GM18861 (cell line): Measurements from ENCODE around the gene BATF.

Experiments used
- ATAC-seq: cut with Tn5 transposase; IDR thresholded peaks from one replicate; pipeline ENCODE4 v1.9.1; 2021; ENCODE audit not compliant: unreplicated experiment

BATF gene

GRCh38 chr14:75559451-75560222 is 37.4 kb downstream of the BATF start:
- ATAC-seq: peak; percentile 53

DNA sequence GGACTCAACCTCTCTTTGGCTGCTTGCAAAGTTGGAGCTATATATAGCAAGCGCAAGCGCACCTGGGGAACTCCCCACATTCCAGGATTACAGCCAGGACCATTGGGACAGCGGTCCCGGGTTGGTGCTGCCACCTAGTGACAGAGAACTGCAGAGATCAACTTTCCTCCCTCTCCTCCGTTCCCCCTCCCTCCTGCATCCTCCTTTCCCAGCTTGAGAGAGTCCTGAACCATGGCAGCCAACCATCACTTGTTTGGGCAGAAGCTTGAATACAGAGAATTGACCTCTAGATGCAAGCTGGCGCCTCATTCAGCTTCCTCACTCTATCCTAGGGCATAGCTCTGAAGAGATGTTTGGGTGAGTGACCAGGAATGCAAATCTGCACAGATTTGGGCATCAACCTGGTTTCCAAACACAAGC is 38.8 kb downstream of the BATF start:
- ATAC-seq: no peak

DNA sequence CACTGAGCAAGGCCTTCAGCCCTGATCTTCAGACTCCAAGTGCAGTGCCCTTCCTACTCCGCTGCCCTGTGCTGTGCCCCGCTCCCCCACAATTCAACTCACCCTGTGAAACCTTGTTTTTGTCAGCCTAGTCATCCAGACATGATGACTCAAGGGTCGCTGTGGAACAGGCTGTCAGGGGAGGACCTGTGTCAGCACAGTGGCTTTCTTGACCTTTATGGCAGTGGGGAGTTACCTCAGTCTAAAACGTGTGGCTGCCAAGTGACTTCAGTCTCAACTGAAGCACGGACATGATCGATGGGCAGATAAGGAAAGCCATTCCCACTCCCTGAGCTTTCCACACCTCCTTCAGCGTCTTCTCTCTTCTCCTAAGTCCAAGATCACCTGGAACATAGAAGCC is 39.8 kb downstream of the BATF start:
- ATAC-seq: no peak

DNA sequence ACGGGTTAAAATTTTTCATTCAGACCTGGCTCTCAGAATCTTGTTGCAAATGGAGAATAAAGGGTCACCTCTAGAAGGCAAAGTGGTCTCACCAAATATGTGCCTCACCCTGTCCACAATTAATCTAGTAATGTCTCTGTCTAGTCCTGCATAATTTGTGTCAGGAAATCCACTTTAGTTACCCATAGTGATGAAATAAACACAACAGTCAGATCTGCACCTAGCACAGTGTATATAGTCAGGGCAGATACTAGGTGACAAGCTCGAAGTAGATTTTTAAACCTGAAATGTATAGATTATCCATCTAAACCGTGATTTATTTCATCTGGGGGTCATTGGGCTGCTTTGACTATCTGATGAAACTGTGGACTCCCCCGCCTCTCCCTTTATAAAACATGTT is 40.2 kb downstream of the BATF start:
- ATAC-seq: no peak

- no peak for ATAC-seq
Measured at GRCh38 chr14:75563931-75564330, 41.7 kb downstream of the BATF start.

DNA sequence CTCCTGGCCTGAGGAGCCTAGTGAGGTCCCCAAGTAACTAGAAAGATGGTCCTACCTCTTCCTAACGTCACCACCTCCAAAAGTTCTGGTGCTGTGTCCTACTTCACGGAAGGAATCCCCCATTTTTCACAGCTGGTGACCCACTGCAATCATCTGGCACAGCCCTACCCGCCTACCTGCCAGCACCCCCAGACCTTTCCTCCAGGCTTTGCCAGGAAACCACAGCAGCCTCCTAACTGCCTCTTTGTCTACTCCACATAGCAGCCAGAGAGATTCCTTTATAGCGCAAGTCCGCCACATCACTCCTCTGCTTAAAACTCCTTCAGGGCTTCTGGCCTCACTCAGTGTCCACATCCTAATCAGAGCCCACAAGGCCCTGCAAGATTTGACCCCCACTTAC is 42.8 kb downstream of the BATF start:
- no peak for ATAC-seq

DNA sequence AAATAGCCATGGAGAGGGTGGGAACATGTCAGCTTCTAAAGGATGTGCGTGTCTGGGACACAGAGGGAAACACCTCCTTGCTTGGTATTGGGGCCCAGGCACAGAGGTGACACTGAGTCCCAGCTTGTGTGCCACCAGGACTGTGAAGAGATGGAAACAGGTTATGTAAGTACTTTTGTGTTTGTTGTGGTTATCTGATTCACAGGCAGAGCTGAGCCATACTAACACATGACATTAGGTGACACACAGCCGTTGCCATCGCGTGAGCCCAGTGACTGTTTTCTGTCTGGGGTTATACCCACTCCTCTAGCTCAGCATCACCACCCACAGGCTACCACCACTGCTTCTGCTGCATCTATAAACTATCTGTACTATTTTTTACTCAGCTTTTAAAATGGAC is 44.1 kb downstream of the BATF start:
- no peak for ATAC-seq

- ATAC-seq: no peak
Measured at GRCh38 chr14:75566752-75567151, 44.5 kb downstream of the BATF start.

DNA sequence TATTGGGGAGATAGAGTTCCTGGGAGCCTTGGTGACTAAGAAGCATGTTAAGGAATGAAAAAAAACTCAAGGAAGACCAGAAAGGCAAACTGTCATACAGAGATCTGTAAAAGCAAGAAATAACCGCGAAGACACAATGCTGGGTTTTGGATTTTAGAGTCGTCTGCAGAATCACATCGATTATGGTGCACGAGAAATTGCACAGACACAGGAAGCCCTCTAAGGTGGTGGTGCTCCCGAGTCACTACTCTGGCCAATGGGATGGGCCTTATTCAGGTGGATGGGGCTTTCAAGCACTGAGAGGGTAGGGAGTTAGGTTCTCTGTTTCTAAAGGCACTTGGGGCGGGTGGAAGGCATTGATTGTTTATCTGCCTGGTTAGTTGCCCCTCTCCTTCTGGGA is 45.9 kb downstream of the BATF start:
- ATAC-seq: no peak

- ATAC-seq: peak; percentile 40
Measured at GRCh38 chr14:75568791-75569190, 46.5 kb downstream of the BATF start.

DNA sequence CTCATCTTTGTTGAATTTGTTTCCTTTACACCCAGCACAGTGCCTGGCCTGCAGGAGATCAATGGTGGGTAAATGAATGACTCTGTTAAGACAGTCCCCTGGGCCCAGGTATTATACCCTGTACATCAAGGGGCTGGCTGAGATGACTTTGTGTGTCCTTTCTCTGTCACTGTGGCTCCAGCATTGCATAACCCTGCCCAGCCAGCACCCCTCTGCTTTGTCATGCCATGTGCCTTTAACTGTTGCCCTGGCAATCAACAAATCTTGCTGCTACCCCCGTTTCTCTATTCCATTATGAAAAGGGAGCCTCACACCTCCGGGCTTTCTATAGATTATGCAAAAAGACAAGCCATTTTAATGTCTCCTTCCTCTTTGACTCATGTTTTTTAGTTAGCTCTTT is 48.5 kb downstream of the BATF start:
- ATAC-seq: no peak

DNA sequence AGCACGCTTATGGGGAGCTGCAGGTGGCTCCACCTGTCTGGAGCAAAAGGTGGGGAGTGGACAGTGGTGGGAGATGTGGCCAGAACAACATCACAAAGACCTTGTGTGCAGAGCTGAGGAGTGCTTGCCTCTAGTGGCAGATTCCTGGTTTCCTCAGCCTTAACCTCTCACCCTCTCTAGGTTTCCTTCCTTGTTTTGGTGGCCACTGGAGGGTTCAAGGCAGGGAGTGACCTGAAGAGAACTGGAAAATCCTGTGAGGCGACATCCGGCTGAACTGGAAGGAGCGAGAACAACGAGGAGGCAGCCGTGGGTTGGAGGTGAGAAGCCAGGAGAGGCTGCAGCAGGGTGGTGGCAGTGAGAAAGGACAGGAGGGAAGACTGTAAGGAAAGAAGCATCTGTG is 49.8 kb downstream of the BATF start:
- ATAC-seq: no peak

DNA sequence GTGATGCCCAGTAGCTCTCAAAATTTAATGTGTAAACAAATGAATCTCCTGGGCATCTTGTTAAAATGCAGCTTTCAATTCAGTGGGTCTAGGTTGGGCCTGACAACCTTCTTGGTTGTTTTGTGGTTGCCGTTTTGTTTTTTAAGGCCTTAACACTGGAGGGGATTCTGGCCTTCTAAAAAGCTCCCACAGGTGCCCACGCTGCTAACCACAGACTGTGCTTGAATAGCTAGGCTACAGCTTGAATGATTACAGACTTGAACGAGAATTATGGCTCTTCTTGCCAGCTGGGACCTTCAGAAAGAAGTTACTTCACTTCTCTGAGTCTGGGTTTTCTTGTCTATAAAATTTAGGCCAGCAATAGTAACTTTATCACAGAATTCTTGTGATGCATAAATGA is 54.8 kb downstream of the BATF start:
- ATAC-seq: no peak

- ATAC-seq: peak; percentile 49
Measured at GRCh38 chr14:75577729-75578101, 55.4 kb downstream of the BATF start.

DNA sequence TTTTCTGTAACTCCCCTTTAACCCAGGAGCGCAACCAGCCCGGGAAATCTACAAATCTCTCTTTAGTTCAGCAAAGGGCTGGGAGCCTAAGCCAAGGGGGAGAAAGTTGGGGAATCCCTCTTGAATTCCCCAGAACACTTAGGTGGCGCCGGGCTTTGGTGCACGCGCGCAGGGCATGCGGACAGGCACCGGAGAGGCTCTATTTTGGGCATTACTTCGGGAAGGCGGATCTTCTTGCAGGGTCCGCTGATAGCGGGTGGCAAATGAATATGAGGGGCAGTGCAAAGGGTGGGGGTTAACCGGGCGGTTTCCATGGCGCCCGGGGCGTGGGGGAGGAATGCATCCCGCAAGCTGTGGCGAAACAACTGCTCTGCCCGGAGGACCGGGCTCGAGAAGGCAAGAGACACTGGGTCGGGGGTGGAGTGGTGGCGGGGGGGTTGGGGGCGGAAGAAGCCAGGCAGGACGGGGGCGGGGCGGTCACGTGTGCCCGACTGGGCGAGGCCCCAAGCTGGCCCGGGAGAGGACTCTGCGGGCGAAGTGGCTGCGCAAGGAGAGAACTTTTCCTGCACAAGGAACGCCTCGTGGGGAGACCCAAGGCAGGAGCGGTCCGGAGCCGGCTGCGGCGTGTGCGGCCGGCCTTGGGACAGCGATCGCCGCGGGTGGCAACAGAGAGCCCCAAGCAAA is 56.0 kb downstream of the BATF start, which contains the start of gene FLVCR2:
Gene FLVCR2 (plus strand): TSS at position 519 of the 684 bp plus-strand sequence. CDS start 353 bp downstream, outside the sequence.
- ATAC-seq: no peak

DNA sequence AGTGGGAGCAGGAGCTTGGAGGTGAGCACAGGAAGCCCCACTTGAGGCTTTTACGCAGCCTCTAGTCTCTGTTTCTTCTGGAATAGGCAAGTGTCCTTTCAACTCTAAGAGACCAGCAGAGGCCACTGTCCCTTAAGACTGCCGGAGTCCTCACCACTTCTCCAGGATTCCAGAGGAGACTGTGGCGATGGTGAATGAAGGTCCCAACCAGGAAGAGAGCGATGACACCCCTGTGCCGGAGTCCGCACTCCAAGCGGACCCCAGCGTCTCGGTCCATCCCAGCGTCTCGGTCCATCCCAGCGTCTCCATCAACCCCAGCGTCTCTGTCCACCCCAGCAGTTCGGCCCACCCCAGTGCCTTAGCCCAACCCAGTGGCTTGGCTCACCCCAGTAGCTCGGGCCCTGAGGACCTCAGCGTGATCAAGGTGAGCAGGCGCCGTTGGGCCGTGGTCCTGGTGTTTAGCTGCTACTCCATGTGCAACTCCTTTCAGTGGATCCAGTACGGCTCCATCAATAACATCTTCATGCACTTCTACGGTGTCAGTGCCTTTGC is 56.6 kb downstream of the BATF start:
- no peak for ATAC-seq

GRCh38 chr14:75579338-75579864 is 57.1 kb downstream of the BATF start:
- ATAC-seq: no peak

DNA sequence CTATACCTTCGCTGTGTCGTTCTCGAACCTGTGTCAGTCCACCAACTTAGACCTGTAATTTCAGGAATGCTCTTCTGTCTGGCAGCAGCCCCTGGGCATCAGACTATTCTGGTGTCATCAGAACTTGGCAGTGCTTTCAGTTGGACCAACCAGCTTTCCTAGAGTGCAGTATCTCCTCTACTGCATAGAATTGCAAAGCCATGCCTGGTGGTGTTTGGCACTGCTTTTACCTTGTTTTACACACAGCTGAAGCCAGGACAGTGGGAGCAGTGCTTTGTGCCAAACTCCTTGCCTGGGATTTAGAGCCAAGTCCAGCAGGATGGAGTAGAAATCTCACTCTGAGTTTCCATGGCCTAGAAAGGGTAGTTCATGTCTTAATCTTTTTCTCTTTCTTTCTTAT is 57.6 kb downstream of the BATF start:
- ATAC-seq: no peak

GRCh38 chr14:75587388-75587787 is 65.1 kb downstream of the BATF start:
- ATAC-seq: no peak

DNA sequence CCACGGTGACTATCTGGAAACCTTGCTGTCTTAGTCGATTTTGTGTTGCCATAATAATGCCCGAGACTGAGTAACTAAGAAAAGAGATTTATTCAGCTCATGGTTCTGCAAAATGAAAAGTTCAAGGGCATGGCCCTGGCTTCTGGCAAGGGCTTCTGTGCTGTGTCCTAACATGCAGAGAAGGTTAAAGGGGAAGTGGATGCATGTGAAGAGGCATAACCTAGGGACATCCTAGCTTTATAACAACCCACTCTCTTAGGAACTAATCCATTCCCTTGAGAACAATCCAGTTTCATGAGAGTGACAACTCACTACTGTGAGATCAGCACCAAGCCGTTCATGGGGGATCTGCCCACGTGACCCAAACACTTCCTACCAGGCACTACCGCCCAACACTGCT is 67.7 kb downstream of the BATF start:
- no peak for ATAC-seq

DNA sequence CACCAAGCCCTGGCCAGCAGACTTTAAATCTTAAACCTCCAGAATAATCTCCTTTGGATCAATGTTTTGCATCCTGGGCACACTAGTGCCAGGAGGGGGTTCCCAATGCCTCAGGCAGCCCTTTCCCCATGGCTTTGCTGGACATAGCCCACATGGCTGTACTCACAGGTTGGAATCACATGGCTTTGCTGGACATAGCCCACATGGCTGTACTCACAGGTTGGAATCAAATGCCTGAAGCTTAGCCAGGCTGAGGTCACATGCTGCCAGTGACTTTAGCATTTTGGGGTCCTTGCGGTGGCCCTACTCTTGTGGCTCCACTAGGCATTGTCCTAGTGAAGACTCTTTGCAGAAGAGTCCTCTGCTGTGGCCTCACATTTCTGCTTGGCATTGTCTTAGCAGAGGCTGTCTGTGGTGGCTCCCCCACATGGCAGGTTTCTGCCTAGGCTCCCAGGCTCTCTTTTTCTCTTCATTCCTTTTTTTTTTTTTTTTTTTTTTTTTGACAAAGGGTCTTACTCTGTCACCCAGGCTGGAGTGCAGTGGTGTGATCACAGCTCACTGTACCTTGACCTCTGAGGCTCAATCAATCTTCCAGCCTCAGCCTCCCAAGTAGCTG is 69.2 kb downstream of the BATF start:
- no peak for ATAC-seq
